Measurements from ENCODE around the gene IL1RL1.

DNA sequence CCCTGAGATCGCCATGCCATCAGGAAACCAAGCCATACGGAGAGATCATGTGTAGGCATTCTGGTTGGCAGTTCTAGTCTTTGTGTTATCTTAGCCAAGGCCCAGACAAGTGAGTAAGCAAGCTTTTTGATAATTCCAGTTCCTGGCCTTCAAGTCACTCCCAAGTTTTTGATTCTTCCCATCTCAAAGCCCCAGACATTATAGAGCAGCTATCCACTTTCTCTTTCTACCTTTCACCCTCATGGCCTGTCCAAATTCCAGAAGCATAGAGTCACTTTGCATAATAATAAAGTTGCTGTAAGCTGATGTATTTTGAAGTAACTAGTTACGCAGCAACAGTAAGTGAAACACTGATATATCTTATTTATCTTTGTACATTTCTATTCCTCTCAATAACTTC is 26.8 kb upstream of the IL1RL1 start:
- TF ChIP-seq, protein P1, sequence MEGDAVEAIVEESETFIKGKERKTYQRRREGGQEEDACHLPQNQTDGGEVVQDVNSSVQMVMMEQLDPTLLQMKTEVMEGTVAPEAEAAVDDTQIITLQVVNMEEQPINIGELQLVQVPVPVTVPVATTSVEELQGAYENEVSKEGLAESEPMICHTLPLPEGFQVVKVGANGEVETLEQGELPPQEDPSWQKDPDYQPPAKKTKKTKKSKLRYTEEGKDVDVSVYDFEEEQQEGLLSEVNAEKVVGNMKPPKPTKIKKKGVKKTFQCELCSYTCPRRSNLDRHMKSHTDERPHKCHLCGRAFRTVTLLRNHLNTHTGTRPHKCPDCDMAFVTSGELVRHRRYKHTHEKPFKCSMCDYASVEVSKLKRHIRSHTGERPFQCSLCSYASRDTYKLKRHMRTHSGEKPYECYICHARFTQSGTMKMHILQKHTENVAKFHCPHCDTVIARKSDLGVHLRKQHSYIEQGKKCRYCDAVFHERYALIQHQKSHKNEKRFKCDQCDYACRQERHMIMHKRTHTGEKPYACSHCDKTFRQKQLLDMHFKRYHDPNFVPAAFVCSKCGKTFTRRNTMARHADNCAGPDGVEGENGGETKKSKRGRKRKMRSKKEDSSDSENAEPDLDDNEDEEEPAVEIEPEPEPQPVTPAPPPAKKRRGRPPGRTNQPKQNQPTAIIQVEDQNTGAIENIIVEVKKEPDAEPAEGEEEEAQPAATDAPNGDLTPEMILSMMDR (conservative IDR thresholded peaks at IDR 0.05; ENCODE audit: low read length) = no peak
- TF ChIP-seq EZH2phosphoT487 (IDR thresholded peaks at IDR 0.05; ENCODE audit: borderline replicate concordance, low read depth, low read length) = no peak
